ENCODE results near the gene UCHL3. TPM values are rescaled to one million over a fixed set of nuclear protein-coding genes. Genes with fewer than 3 reads are reported as not detected.

The UCHL3 gene
- total and polyA plus RNA-seq, 11 donors, result 16.3 to 72.1 (median 27.6) TPM

GRCh38 chr13:75648446-75648845, 98.9 kb downstream of the UCHL3 start:
- H3K4me3 ChIP-seq, result no peak overlapping the region
- intact Hi-C loops (cut with DNase I), result no loop called here
- no peaks in the 10 kb centered on the region for H3K36me3 ChIP-seq
- TF ChIP-seq POLR2A (IDR thresholded peaks at IDR 0.05), result no peak
- TF ChIP-seq CTCF (IDR thresholded peaks at IDR 0.05), result no peak
- ATAC-seq, result no peak
- DNase-seq, result no peak
- no peaks in the 10 kb centered on the region for H3K9me3 ChIP-seq
- no peaks in the 10 kb centered on the region for H3K4me1 ChIP-seq
- H3K27me3 ChIP-seq, result no peaks in the 10 kb centered on the region
- no peak overlapping the region for H3K27ac ChIP-seq
- 93 to 97% (median 95%) methylated on average over 2 of the region's 2 CpGs for WGBS, 4 donors

- Histone ChIP-seq H3K36me3 (no peaks in the 10 kb centered on the region), H3K4me1 (no peaks in the 10 kb centered on the region), H3K4me3 (no peak overlapping the region), H3K27ac (no peak overlapping the region), H3K27me3 (no peaks in the 10 kb centered on the region), H3K9me3 (no peaks in the 10 kb centered on the region)
- 93 to 99% (median 97%) methylated on average over 2 of the region's 2 CpGs for WGBS, 4 donors
- intact Hi-C loops (cut with DNase I), result no loop called here
- no peak for DNase-seq
- no peak for TF ChIP-seq POLR2A (IDR thresholded peaks at IDR 0.05)
- no peak for ATAC-seq
Measured at GRCh38 chr13:75651013-75651412, 101.4 kb downstream of the UCHL3 start.

- intact Hi-C loops (cut with DNase I), result no loop called here
- no peaks in the 10 kb centered on the region for H3K27me3 ChIP-seq
- H3K4me3 ChIP-seq, result no peak overlapping the region
- H3K9me3 ChIP-seq, result no peaks in the 10 kb centered on the region
- 85 to 90% (median 87%) methylated on average over 2 of the region's 2 CpGs for WGBS, 4 donors
- no peaks in the 10 kb centered on the region for H3K36me3 ChIP-seq
- H3K27ac ChIP-seq, result no peak overlapping the region
- H3K4me1 ChIP-seq, result no peaks in the 10 kb centered on the region
- DNase-seq (no peak), ATAC-seq (no peak)
- TF ChIP-seq CTCF (IDR thresholded peaks at IDR 0.05), result no peak
- TF ChIP-seq POLR2A (IDR thresholded peaks at IDR 0.05), result no peak
Measured at GRCh38 chr13:75652726-75653125, 103.1 kb downstream of the UCHL3 start.

Other genes with a start within 250 kb of the UCHL3 start
- 100 to 1,000 TPM in 3 of 9 donors, 10 to 100 TPM in 6; 52.9 to 158 (median 85.6) TPM for gene TBC1D4, start 67.6 kb upstream of the UCHL3 start, total RNA-seq
- 10 to 100 TPM; 26.8 to 31.9 TPM for gene TBC1D4, start 67.6 kb upstream of the UCHL3 start, polyA plus RNA-seq
- 100 to 1,000 TPM in 7 of 9 donors, 10 to 100 TPM in 2; 19.8 to 155 (median 126) TPM for gene COMMD6, start 11.9 kb upstream of the UCHL3 start, total RNA-seq
- gene COMMD6, start 11.9 kb upstream of the UCHL3 start, polyA plus RNA-seq, result 100 to 1,000 TPM; 123 to 136 TPM
- 100 to 1,000 TPM; 286 to 573 (median 439) TPM for gene LMO7, start 86.5 kb downstream of the UCHL3 start, total RNA-seq
- 100 to 1,000 TPM; 195 to 289 TPM for gene LMO7, start 86.5 kb downstream of the UCHL3 start, polyA plus RNA-seq